Tibial nerve (tissue), 4 donors: Measurements from ENCODE around the gene CHAMP1.

Experiments
- EP300 ChIP-seq, 2 donors: sonication (generic); formaldehyde crosslinking; IDR thresholded peaks; one replicate each; pipeline ENCODE4 v1.6.1; 2017; ENCODE audit warnings: antibody characterized with exemption in 2 of 2, mild to moderate bottlenecking in 1 of 2
- POLR2A ChIP-seq, 2 donors: fragments of 450-650 bp; IDR thresholded peaks; one replicate each; pipeline ENCODE4 v1.6.1; 2017; ENCODE audit warnings: antibody characterized with exemption in 2 of 2, mild to moderate bottlenecking in 2 of 2, moderate library complexity in 2 of 2
- TF ChIP-seq, protein P1 (sequence below), 5 experiments: fragments of 200-600 bp in 3 of 5; fragments of 450-650 bp in 2 of 5; sonication (generic) in 3 of 5; IDR thresholded peaks; one replicate each; pipeline ENCODE4 v1.5.1; 2016 to 2019; ENCODE audit warnings: antibody characterized with exemption in 5 of 5, mild to moderate bottlenecking in 3 of 5, moderate library complexity in 2 of 5

GRCh38 chr13:114275304-114275703, 39.0 kb upstream of the CHAMP1 start:
- TF ChIP-seq, protein P1, sequence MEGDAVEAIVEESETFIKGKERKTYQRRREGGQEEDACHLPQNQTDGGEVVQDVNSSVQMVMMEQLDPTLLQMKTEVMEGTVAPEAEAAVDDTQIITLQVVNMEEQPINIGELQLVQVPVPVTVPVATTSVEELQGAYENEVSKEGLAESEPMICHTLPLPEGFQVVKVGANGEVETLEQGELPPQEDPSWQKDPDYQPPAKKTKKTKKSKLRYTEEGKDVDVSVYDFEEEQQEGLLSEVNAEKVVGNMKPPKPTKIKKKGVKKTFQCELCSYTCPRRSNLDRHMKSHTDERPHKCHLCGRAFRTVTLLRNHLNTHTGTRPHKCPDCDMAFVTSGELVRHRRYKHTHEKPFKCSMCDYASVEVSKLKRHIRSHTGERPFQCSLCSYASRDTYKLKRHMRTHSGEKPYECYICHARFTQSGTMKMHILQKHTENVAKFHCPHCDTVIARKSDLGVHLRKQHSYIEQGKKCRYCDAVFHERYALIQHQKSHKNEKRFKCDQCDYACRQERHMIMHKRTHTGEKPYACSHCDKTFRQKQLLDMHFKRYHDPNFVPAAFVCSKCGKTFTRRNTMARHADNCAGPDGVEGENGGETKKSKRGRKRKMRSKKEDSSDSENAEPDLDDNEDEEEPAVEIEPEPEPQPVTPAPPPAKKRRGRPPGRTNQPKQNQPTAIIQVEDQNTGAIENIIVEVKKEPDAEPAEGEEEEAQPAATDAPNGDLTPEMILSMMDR (IDR thresholded peaks at IDR 0.05) = no peak
- TF ChIP-seq POLR2A (IDR thresholded peaks at IDR 0.05) (no peak), EP300 (IDR thresholded peaks at IDR 0.05) (no peak)
